IPS DF 4.7 (cell line): ENCODE measurements around the gene ROR1.

Experiments
- DNase-seq: peaks from one replicate; pipeline ENCODE4 v3.0.0-alpha.2; 2013; ENCODE audit warnings: low spot score; ENCODE audit errors: extremely low read depth

The ROR1 gene

GRCh38 chr1:63906047-63906704 lies 132.4 kb downstream of the ROR1 start:
- DNase-seq: no peak

GRCh38 chr1:63907051-63907450 lies 133.2 kb downstream of the ROR1 start:
- DNase-seq: no peak

GRCh38 chr1:63908016-63908415 lies 134.2 kb downstream of the ROR1 start:
- no peak for DNase-seq

GRCh38 chr1:63909526-63909925 lies 135.7 kb downstream of the ROR1 start:
- DNase-seq: no peak

- no peak for DNase-seq
Observed at GRCh38 chr1:63911049-63911448, 137.2 kb downstream of the ROR1 start.

- DNase-seq: no peak
Observed at GRCh38 chr1:63912643-63913042, 138.8 kb downstream of the ROR1 start.

GRCh38 chr1:63913533-63913932 lies 139.7 kb downstream of the ROR1 start:
- DNase-seq: no peak

GRCh38 chr1:63914241-63914640 lies 140.4 kb downstream of the ROR1 start:
- DNase-seq: no peak

- DNase-seq: no peak
Observed at GRCh38 chr1:63914706-63915105, 140.9 kb downstream of the ROR1 start.

- DNase-seq: no peak
Observed at GRCh38 chr1:63915121-63915520, 141.3 kb downstream of the ROR1 start.

- DNase-seq: no peak
Observed at GRCh38 chr1:63916485-63917360, 142.9 kb downstream of the ROR1 start.

- DNase-seq: no peak
Observed at GRCh38 chr1:63917571-63918417, 144.0 kb downstream of the ROR1 start.

GRCh38 chr1:63918418-63918945 lies 144.7 kb downstream of the ROR1 start:
- no peak for DNase-seq

- no peak for DNase-seq
Observed at GRCh38 chr1:63920154-63921117, 146.6 kb downstream of the ROR1 start.

GRCh38 chr1:63921359-63921758 lies 147.5 kb downstream of the ROR1 start:
- DNase-seq: no peak

- no peak for DNase-seq
Observed at GRCh38 chr1:63921802-63922201, 148.0 kb downstream of the ROR1 start.

GRCh38 chr1:63922848-63923247 lies 149.0 kb downstream of the ROR1 start:
- no peak for DNase-seq

- no peak for DNase-seq
Observed at GRCh38 chr1:63923302-63923701, 149.5 kb downstream of the ROR1 start.

- no peak for DNase-seq
Observed at GRCh38 chr1:63924600-63924999, 150.8 kb downstream of the ROR1 start.
